Neutrophil (primary cell): ENCODE data around the gene SMIM28.

ENCODE experiments used
- H3K27ac ChIP-seq: fragments of 200-600 bp; sonication (generic); 2 replicates; pipeline ENCODE4 v1.5.1; 2016; ENCODE audit warnings: mild to moderate bottlenecking, moderate library complexity
- H3K27me3 ChIP-seq: fragments of 200-600 bp; sonication (generic); 2 replicates; pipeline ENCODE4 v1.6.0; 2016; ENCODE audit warnings: mild to moderate bottlenecking
- H3K36me3 ChIP-seq: fragments of 200-600 bp; sonication (generic); 2 replicates; pipeline ENCODE4 v1.5.1; 2017
- H3K4me1 ChIP-seq, 2 experiments: fragments of 200-600 bp in 1 of 2; sonication (generic) in 1 of 2; 1 replicate in 1 of 2; 2 replicates in 1 of 2; pipeline versions ENCODE4 v1.5.1 to v1.6.1; 2013 to 2016; ENCODE audit warnings: low read depth in 1 of 2, low read length in 1 of 2, mild to moderate bottlenecking in 1 of 2, moderate library complexity in 1 of 2; ENCODE audit not compliant: control insufficient read depth in 1 of 2, insufficient read depth in 1 of 2
- H3K4me3 ChIP-seq, 2 experiments: fragments of 200-600 bp in 1 of 2; sonication (generic) in 1 of 2; 1 replicate in 1 of 2; 2 replicates in 1 of 2; pipeline ENCODE4 v1.5.1; 2013 to 2016; ENCODE audit warnings: low read depth in 1 of 2, low read length in 1 of 2, mild to moderate bottlenecking in 1 of 2, moderate library complexity in 1 of 2
- H3K9me3 ChIP-seq: fragments of 200-600 bp; sonication (generic); 2 replicates; pipeline ENCODE4 v1.5.1; 2016
- TF ChIP-seq, protein P1 (sequence below): fragments of 200-600 bp; sonication (generic); IDR thresholded peaks from 2 replicates; pipeline ENCODE4 v1.5.1; 2016; ENCODE audit warnings: antibody characterized with exemption

SMIM28 gene

DNA sequence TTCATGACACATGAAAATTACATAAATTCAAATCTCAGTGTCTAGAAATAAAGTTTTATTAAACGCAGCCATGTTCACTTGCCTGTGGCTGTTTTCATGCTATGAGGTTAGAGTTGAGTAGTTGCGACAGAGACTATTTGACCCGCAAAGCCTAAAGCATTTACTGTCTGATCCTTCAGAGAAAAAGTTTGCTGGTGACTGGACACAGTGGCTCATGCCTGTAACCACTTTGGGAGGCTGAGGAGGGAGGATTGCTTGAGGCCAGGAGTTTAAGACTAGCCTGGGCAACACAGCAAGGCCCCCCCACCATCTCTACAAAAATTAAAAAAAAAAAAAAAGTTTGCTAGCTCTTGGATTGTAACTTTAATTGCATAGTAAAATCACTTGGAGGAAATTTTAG lies 9.2 kb downstream of the SMIM28 start:
- H3K9me3 ChIP-seq: no peaks in the 10 kb centered on the region
- H3K27me3 ChIP-seq: no peaks in the 10 kb centered on the region
- TF ChIP-seq, protein P1, sequence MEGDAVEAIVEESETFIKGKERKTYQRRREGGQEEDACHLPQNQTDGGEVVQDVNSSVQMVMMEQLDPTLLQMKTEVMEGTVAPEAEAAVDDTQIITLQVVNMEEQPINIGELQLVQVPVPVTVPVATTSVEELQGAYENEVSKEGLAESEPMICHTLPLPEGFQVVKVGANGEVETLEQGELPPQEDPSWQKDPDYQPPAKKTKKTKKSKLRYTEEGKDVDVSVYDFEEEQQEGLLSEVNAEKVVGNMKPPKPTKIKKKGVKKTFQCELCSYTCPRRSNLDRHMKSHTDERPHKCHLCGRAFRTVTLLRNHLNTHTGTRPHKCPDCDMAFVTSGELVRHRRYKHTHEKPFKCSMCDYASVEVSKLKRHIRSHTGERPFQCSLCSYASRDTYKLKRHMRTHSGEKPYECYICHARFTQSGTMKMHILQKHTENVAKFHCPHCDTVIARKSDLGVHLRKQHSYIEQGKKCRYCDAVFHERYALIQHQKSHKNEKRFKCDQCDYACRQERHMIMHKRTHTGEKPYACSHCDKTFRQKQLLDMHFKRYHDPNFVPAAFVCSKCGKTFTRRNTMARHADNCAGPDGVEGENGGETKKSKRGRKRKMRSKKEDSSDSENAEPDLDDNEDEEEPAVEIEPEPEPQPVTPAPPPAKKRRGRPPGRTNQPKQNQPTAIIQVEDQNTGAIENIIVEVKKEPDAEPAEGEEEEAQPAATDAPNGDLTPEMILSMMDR: no peak
- H3K4me3 ChIP-seq: no peak overlapping the region
- no peaks in the 10 kb centered on the region for H3K36me3 ChIP-seq
- H3K4me1 ChIP-seq: no peaks in the 10 kb centered on the region
- no peak overlapping the region for H3K27ac ChIP-seq

DNA sequence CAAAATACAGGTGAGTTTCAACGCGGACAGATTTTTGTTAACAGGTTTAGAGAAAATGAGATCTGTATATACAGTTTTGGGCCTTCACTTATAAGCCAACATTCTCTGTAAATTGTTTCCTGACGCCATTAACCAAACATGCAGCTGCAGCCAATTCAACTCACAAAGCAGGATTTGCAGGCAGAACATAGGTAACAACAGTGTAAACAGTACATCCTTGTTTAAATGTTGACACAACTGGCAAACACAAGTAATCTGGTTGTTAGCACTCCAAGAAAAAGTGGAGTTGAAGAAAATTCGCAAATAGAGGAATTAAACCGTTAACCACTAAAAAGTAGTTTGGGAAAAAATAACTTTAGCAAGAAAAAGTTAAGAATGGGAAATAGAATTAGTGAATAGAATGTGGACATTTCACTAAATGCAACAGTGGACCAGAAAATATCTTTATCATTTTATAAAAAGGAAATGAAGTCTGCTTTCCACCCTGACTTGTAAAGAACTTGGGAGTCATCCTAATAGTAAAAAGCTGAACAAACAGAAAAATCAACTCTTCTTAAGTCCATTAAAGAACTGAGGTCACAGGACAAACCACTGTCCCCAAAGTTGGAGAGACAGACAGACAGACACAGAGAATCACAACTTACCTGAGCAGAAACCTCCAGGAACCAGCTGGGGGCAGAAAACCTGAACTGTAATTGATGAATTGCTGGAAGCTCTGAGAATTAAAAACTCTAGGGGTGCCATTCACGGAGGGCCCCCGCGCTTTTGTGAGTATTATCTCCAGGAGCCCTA lies 10.1 kb downstream of the SMIM28 start:
- Histone ChIP-seq H3K27ac (no peak overlapping the region), H3K9me3 (no peaks in the 10 kb centered on the region), H3K36me3 (no peaks in the 10 kb centered on the region), H3K27me3 (no peaks in the 10 kb centered on the region), H3K4me1 (no peaks in the 10 kb centered on the region), H3K4me3 (no peak overlapping the region)
- TF ChIP-seq, protein P1: no peak

DNA sequence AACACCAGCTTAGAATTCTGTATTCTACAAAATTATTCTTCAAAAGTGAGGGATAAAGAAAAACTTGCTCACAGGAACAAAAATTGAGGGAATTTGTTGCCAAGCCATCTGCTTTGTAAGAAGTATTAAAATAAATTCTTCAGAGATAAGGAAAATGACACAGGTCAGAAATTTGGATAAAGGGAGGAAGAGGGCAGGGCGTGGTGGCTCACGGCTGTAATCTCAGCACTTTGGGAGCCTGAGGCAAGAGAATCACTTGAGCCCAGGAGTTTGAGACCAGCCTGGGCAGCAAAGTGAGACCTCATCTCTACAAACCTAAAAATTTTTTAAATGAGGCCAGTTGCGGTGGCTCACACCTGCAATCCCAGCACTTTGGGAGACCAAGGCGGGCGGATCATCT lies 11.8 kb downstream of the SMIM28 start:
- no peaks in the 10 kb centered on the region for H3K9me3 ChIP-seq
- TF ChIP-seq, protein P1: no peak
- no peaks in the 10 kb centered on the region for H3K4me1 ChIP-seq
- H3K27me3 ChIP-seq: no peaks in the 10 kb centered on the region
- H3K36me3 ChIP-seq: no peaks in the 10 kb centered on the region
- no peak overlapping the region for H3K4me3 ChIP-seq
- H3K27ac ChIP-seq: no peak overlapping the region

DNA sequence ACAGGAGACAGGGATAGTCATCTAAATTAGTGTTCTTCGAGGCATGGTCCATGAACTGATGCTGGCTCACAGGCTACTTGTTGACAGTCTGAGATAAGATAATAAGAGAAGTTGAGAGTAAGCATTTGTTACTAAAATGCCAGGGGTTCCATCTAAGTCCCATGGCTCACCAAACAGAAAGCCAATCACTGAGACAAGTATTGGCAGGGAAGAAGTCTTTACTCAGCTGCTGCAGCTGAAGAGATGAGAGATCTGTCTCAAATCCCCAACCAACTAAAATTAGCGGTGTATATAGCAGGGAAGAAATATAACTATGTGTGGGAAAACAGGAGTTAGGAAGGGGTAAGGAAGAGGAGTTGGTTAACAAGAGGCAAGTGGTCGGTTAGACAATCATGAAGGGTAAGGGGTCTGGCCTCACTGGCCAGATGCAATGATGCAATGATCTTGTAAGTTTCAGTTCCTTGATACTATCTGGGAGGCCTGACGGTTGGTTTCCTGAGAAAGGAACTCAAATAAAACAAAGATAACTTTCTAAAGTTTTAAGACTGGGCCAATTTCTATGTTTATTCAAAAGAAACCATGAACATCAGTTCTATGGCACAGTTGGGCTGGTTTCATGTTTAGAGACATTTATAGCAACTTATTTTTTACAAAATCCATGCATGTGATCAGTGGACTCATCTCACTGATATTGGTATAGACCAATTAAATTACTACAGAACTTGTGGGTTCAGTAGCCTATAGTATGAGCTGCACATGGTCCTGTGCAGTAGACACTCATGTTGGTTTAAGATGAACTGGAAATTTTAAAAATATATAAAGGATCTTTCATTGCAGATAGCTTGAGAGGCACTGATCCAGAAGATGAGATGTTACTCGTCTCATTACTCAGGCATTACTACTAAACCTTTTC lies 16.4 kb downstream of the SMIM28 start:
- Histone ChIP-seq H3K9me3 (no peaks in the 10 kb centered on the region), H3K4me3 (no peak overlapping the region), H3K27ac (no peak overlapping the region), H3K4me1 (no peaks in the 10 kb centered on the region), H3K36me3 (no peaks in the 10 kb centered on the region), H3K27me3 (no peaks in the 10 kb centered on the region)
- TF ChIP-seq, protein P1: no peak

DNA sequence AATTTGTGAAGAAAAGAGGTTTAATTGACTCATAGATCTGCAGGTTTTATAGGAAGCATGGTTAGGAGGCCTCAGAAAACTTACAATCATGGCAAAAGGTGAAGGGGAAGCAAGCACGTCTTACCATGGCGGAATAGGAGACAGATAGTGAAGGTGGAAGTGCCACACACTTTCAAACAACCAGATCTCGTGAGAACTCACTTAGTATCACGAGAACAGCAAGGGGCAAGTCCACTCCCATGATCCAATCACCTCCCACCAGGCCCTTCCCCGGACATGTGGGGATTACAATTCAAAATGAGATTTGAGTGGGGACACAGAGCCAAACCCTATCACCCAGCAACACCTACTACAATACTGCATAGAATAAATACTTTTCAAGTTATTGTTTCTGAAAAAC lies 19.0 kb downstream of the SMIM28 start:
- no peak overlapping the region for H3K27ac ChIP-seq
- no peaks in the 10 kb centered on the region for H3K9me3 ChIP-seq
- H3K4me1 ChIP-seq: no peaks in the 10 kb centered on the region
- TF ChIP-seq, protein P1: no peak
- no peak overlapping the region for H3K4me3 ChIP-seq
- no peaks in the 10 kb centered on the region for H3K27me3 ChIP-seq
- H3K36me3 ChIP-seq: no peaks in the 10 kb centered on the region
